GM12878 (cell line): ENCODE data around the gene SIL1. TPM values are rescaled to one million over a fixed set of nuclear protein-coding genes. Genes with fewer than 3 reads are reported as not detected.

Experiments used
- ATAC-seq: fragments of 200-7000 bp; cut with Tn5 transposase; 3 replicates; pipeline ENCODE4 v1.9.1; 2020; ENCODE audit warnings: mild to moderate bottlenecking, moderate library complexity
- BruUV-seq: library from RNA; stranded (reverse); fragments of 400-500 nt; replicated peaks from 2 replicates; lab custom pipeline; 2021; lab: Mats Ljungman, UMichigan
- CTCF ChIA-PET: fragments of 300-600 bp; sonication (Branson Sonifier 250); formaldehyde crosslinking; extraction: SDS; loops from one replicate; lab custom pipeline; 2021; ENCODE audit warnings: inconsistent platforms; lab: Yijun Ruan, JAX
- POLR2A ChIA-PET: fragments of 350-600 bp; formaldehyde crosslinking; extraction: SDS; loops from one replicate; lab custom pipeline; 2021; ENCODE audit warnings: inconsistent platforms; lab: Charles Lee
- RAD21 ChIA-PET: fragments of 300-600 bp; sonication (Branson Sonifier 250); formaldehyde crosslinking; loops from one replicate; lab custom pipeline; 2023; ENCODE audit warnings: antibody characterized with exemption; ENCODE audit not compliant: unreplicated experiment; lab: Charles Lee
- SMC1A ChIA-PET: fragments of 300-600 bp; sonication (Branson Sonifier 250); formaldehyde crosslinking; loops from one replicate; lab custom pipeline; 2023; ENCODE audit not compliant: unreplicated experiment, uncharacterized antibody; lab: Charles Lee
- DNase-seq: peaks from one replicate; pipeline ENCODE4 v3.0.0-alpha.2; 2011; ENCODE audit warnings: low read depth, low spot score
- FAIRE-seq: peaks from 3 replicates; lab custom pipeline; 2011; peaks lifted over from hg19 to GRCh38; lab: Jason Lieb, UNC
- H2AFZ ChIP-seq: 2 replicates; pipeline ENCODE4 v1.6.0; 2011; ENCODE audit warnings: low read depth, low read length, control low read depth; ENCODE audit not compliant: control insufficient read depth
- H3K27ac ChIP-seq: 2 replicates; pipeline ENCODE4 v1.5.1; 2011; ENCODE audit warnings: control low read depth; ENCODE audit not compliant: control insufficient read depth, insufficient read depth
- H3K27me3 ChIP-seq, 2 experiments: replicated peaks in 1 of 2; 2 replicates each; pipeline versions ENCODE4 v1.6.0 to v1.6.1; 2011; ENCODE audit warnings: low read length in 1 of 2; ENCODE audit not compliant: control insufficient read depth in 2 of 2, insufficient read depth in 2 of 2
- H3K36me3 ChIP-seq, 2 experiments: 2 replicates each; pipeline ENCODE4 v1.5.1; 2011; ENCODE audit warnings: low read length in 1 of 2; ENCODE audit not compliant: control insufficient read depth in 2 of 2, insufficient read depth in 2 of 2
- H3K4me1 ChIP-seq: 2 replicates; pipeline ENCODE4 v1.6.1; 2011; ENCODE audit warnings: mild to moderate bottlenecking, low read length, moderate library complexity, mixed read lengths; ENCODE audit not compliant: control insufficient read depth, insufficient read depth
- H3K4me2 ChIP-seq: 2 replicates; pipeline ENCODE4 v1.6.0; 2011; ENCODE audit warnings: control low read depth; ENCODE audit not compliant: control insufficient read depth, insufficient read depth
- H3K4me3 ChIP-seq: fragments of 200-600 bp; sonication (generic); 2 replicates; pipeline ENCODE4 v1.5.1; 2016
- H3K79me2 ChIP-seq: 2 replicates; pipeline ENCODE4 v1.6.0; 2011; ENCODE audit warnings: low read length; ENCODE audit not compliant: control insufficient read depth, insufficient read depth
- H3K9ac ChIP-seq: 2 replicates; pipeline ENCODE4 v1.8.0; 2011; ENCODE audit warnings: low read length, control low read depth, mixed read lengths; ENCODE audit not compliant: control insufficient read depth, insufficient read depth
- H3K9me3 ChIP-seq: replicated peaks from 3 replicates; pipeline ENCODE4 v1.5.1; 2011; ENCODE audit warnings: mild to moderate bottlenecking, low read length; ENCODE audit not compliant: control insufficient read depth, insufficient read depth
- H4K20me1 ChIP-seq: 2 replicates; pipeline ENCODE4 v1.6.0; 2011; ENCODE audit not compliant: control insufficient read depth, insufficient read depth
- CHD2 ChIP-seq: IDR thresholded peaks from 2 replicates; pipeline ENCODE4 v1.6.1; 2011; ENCODE audit warnings: low read depth, low read length, improper control_type of control experiment, borderline replicate concordance
- FOS ChIP-seq: IDR thresholded peaks from 3 replicates; pipeline ENCODE4 v1.6.1; 2011; ENCODE audit warnings: borderline replicate concordance; ENCODE audit not compliant: insufficient read length; ENCODE audit errors: extremely low read depth
- LARP7 ChIP-seq: fragments of 450-650 bp; IDR thresholded peaks from 2 replicates; pipeline ENCODE4 v1.6.1; 2017; ENCODE audit warnings: mild to moderate bottlenecking
- NFYA ChIP-seq: IDR thresholded peaks from 2 replicates; pipeline ENCODE4 v1.6.1; 2011; ENCODE audit warnings: low read depth, mild to moderate bottlenecking, low read length, improper control_type of control experiment, borderline replicate concordance
- PML ChIP-seq: IDR thresholded peaks from 2 replicates; pipeline ENCODE4 v1.6.1; 2012; ENCODE audit warnings: low read length, inconsistent platforms
- POLR2A ChIP-seq: IDR thresholded peaks from 2 replicates; pipeline ENCODE4 v1.6.1; 2011; ENCODE audit warnings: low read depth, mild to moderate bottlenecking, low read length
- SIX5 ChIP-seq: IDR thresholded peaks from 2 replicates; pipeline ENCODE4 v1.6.1; 2011; ENCODE audit warnings: mild to moderate bottlenecking, low read depth, low read length, moderate library complexity; ENCODE audit not compliant: severe bottlenecking
- STAT1 ChIP-seq: fragments of 450-650 bp; conservative IDR thresholded peaks from 2 replicates; pipeline ENCODE4 v1.6.1; 2014; ENCODE audit warnings: antibody characterized with exemption, mild to moderate bottlenecking
- ZBTB4 ChIP-seq: fragments of 450-650 bp; formaldehyde crosslinking; IDR thresholded peaks from 2 replicates; pipeline ENCODE4 v1.4.0; 2022; ENCODE audit warnings: mild to moderate bottlenecking, moderate library complexity
- ZNF687 ChIP-seq: fragments of 450-650 bp; IDR thresholded peaks from 2 replicates; pipeline ENCODE4 v1.6.1; 2017; ENCODE audit warnings: mild to moderate bottlenecking, moderate library complexity
- WGBS: methylation state at CpG from one replicate; pipeline ENCODE4 v1.1.6; 2016; ENCODE audit warnings: low lambda C conversion rate; ENCODE audit not compliant: insufficient replicate concordance, insufficient coverage; ENCODE audit errors: missing lambda C conversion rate; 5-methylcytosine and 5-hydroxymethylcytosine counted together
- in situ Hi-C: fragments of 300-500 bp; cut with MboI; formaldehyde crosslinking; loops from 9 replicates; pipeline ENCODE4 v1.14.3; 2018; ENCODE audit warnings: mixed read lengths
- intact Hi-C: fragments of 100-400 bp; cut with micrococcal nuclease; formaldehyde crosslinking; loops from one replicate; pipeline ENCODE4 v1.14.2; 2022; ENCODE audit not compliant: unreplicated experiment
- polyA plus RNA-seq, 11 experiments: library from polyadenylated mRNA; depleted of rRNA in 4 of 11; unstranded in 6 of 11; stranded (reverse) in 5 of 11; fragments of >200 nt; fragmentation: Nextera tagmentation in 4 of 11; fragmentation: Illumina TruSeq in 1 of 11; extraction: Ambion mirVana in 4 of 11; extraction: Trizol in 1 of 11; gene quantifications; 1 replicate in 1 of 11; 2 replicates in 10 of 11; pipeline versions ENCODE4 v1.2.1 to v1.2.3, GENCODE V29; 2011 to 2016; ENCODE audit warnings: inconsistent platforms in 2 of 11, missing spikeins in 2 of 11, low read depth in 1 of 11
- total RNA-seq, 4 experiments: library from RNA; depleted of rRNA in 3 of 4; stranded (reverse); fragments of >200 nt in 3 of 4; fragmentation: Illumina TruSeq in 1 of 4; extraction: Trizol in 1 of 4; gene quantifications; 2 replicates each; pipeline versions ENCODE4 v1.2.1 to v1.2.3, GENCODE V29; 2013 to 2021

Gene SIL1
- total and polyA plus RNA-seq, 10 of the 15 experiments (the other 5 are each of a cell fraction or from before 2014, with no cell fraction given), result 4.1 to 49.8 (median 29.4) TPM

DNA sequence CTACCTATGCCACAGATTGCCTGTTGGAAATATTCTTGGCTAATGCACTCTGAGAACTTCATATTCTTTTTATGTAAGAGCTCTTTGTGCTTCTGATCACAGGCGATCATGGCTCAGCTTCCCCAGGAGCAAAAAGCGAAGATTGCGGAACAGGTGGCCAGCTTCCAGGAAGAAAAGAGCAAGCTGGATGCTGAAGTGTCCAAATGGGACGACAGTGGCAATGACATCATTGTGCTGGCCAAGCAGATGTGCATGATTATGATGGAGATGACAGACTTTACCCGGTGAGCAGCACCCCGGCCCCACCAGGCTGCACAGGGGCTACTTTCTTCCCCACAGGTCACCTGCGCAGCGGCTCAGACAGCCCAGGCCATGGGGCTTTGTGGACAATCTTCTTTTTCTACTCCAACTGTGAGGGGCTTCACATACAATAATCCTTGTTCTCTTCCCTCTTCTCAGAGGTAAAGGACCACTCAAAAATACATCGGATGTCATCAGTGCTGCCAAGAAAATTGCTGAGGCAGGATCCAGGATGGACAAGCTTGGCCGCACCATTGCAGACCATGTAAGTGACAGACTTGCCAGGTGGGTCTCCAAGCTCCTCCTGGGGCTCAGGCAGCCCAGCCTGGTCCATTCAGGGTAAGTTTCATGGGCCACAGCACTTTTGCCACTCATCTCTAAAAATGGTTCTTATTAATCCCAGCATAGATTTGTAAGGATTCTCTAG lies 267.6 kb downstream of the SIL1 start:
- Histone ChIP-seq H4K20me1 (no peaks in the 10 kb centered on the region), H3K4me1 (no peaks in the 10 kb centered on the region), H3K79me2 (no peaks in the 10 kb centered on the region), H2AFZ (no peak overlapping the region), H3K4me3 (no peak overlapping the region), H3K4me2 (no peak overlapping the region), H3K9ac (no peak overlapping the region), H3K27ac (no peak overlapping the region), H3K27me3 (no peaks in the 10 kb centered on the region)
- intact Hi-C loops (no loop called here), in situ Hi-C loops (no loop called here)
- no peak for ATAC-seq
- no peak for DNase-seq
- BruUV-seq, result no TSS peak
- ChIA-PET CTCF (interaction anchor here (0.6 kb wide), 1 partner anchor 33 kb away, joined by 3 read pairs; no protein-coding TSS in a partner anchor), SMC1A (no interaction called here), POLR2A (no interaction called here)
- FAIRE-seq, result no peak
- TF ChIP-seq ZNF687, result no peak
- no peak for TF ChIP-seq STAT1
- no peak for TF ChIP-seq ZBTB4 (CRISPR knock-in tag)
- TF ChIP-seq CHD2, result no peak
- TF ChIP-seq PML, result no peak
- TF ChIP-seq NFYA, result no peak
- TF ChIP-seq SIX5, result no peak
- no peak for TF ChIP-seq POLR2A
- TF ChIP-seq FOS, result no peak
- TF ChIP-seq LARP7, result no peak
- TF ChIP-seq, all 136 proteins: peak for 0
- Histone ChIP-seq H3K9me3 (no peaks in the 10 kb centered on the region), H3K36me3 (peaks cover 25% of the 10 kb centered on the region in 2 experiments)
- WGBS, result 94% methylated on average over 10 of the region's 10 CpGs
- RAD21 ChIA-PET, result no interaction called here
